ENCODE measurements around the gene SCO2. TPM values are rescaled to one million over a fixed set of nuclear protein-coding genes. Genes with fewer than 3 reads are reported as not detected.
"Not testable (repeated sequence)": the region's sequence is repeated elsewhere in the genome, so short reads cannot be mapped to it uniquely, and the experiment has no call there.

The SCO2 gene
- total RNA-seq, 1 experiment from 2014 or later: 5.5 TPM

GRCh38 chr22:50522208-50522805 lies 3.1 kb downstream of the SCO2 start:
- no peak for DNase-seq (ENCODE audit: low spot score)

GRCh38 chr22:50521710-50522109 lies 3.7 kb downstream of the SCO2 start:
- no peak for DNase-seq (ENCODE audit: low spot score)

- DNase-seq (ENCODE audit: low spot score): no peak
These were observed 4.5 kb downstream of the SCO2 start for GRCh38 chr22:50520826-50521453.

- not testable (repeated sequence) for DNase-seq (ENCODE audit: low spot score)
These were observed 5.2 kb downstream of the SCO2 start for GRCh38 chr22:50520184-50520583.

- no peak for DNase-seq (ENCODE audit: low spot score)
These were observed 6.2 kb downstream of the SCO2 start for GRCh38 chr22:50519151-50519550.

- no peak for DNase-seq (ENCODE audit: low spot score)
These were observed 6.8 kb downstream of the SCO2 start for GRCh38 chr22:50518606-50519005.

- DNase-seq (ENCODE audit: low spot score): no peak
These were observed 7.7 kb downstream of the SCO2 start for GRCh38 chr22:50517495-50518260.

GRCh38 chr22:50516891-50517290 lies 8.5 kb downstream of the SCO2 start:
- no peak for DNase-seq (ENCODE audit: low spot score)

- DNase-seq (ENCODE audit: low spot score): no peak
These were observed 9.3 kb downstream of the SCO2 start for GRCh38 chr22:50516068-50516467.

- DNase-seq (ENCODE audit: low spot score): no peak
These were observed 12.2 kb downstream of the SCO2 start for GRCh38 chr22:50513175-50513574.

GRCh38 chr22:50508897-50509296 lies 16.5 kb downstream of the SCO2 start:
- no peak for DNase-seq (ENCODE audit: low spot score)

- DNase-seq (ENCODE audit: low spot score): peak; percentile 92
These were observed 17.2 kb downstream of the SCO2 start, which contains the start of gene NCAPH2 for GRCh38 chr22:50507991-50508884. TSS of gene NCAPH2 (plus strand) at chr22:50508224. CDS start at chr22:50508338, 114 bp downstream.

GRCh38 chr22:50507421-50507990 lies 17.9 kb downstream of the SCO2 start, which contains the start of gene LMF2:
TSS of gene LMF2 (minus strand) at chr22:50507702. CDS start at chr22:50507675, 27 bp downstream.
- DNase-seq (ENCODE audit: low spot score): no peak

- DNase-seq (ENCODE audit: low spot score): no peak
These were observed 18.6 kb downstream of the SCO2 start for GRCh38 chr22:50506611-50507420.

GRCh38 chr22:50505776-50506610 lies 19.4 kb downstream of the SCO2 start:
- DNase-seq (ENCODE audit: low spot score): no peak

- DNase-seq (ENCODE audit: low spot score): no peak
These were observed 20.1 kb downstream of the SCO2 start for GRCh38 chr22:50505276-50505775.

GRCh38 chr22:50504369-50505211 lies 20.8 kb downstream of the SCO2 start:
- DNase-seq (ENCODE audit: low spot score): no peak

- no peak for DNase-seq (ENCODE audit: low spot score)
These were observed 21.8 kb downstream of the SCO2 start for GRCh38 chr22:50503475-50504145.

All from HT-29 (cell line).